Cardiac muscle cell (in vitro differentiated cells and primary cell): ENCODE results near the gene CGN. TPM values are rescaled to one million over a fixed set of nuclear protein-coding genes. Genes with fewer than 3 reads are reported as not detected.

ENCODE experiments used
- DNase-seq, 2 donors: peaks; one replicate each; pipeline versions ENCODE4 v3.0.0 to v3.0.0-alpha.2; 2010 to 2017; ENCODE audit warnings: low read depth in 1 of 2, low spot score in 1 of 2
- H3K27ac ChIP-seq: fragments of 200-600 bp; sonication (generic); 2 replicates; pipeline ENCODE4 v1.5.1; 2016
- H3K27me3 ChIP-seq: fragments of 200-600 bp; sonication (generic); 2 replicates; pipeline ENCODE4 v1.6.0; 2016; ENCODE audit warnings: control low read depth
- H3K36me3 ChIP-seq: fragments of 200-600 bp; sonication (generic); 2 replicates; pipeline ENCODE4 v1.5.1; 2016; ENCODE audit warnings: control low read depth
- H3K4me1 ChIP-seq: fragments of 200-600 bp; sonication (generic); 2 replicates; pipeline ENCODE4 v1.8.1; 2017; ENCODE audit warnings: low read depth, mild to moderate bottlenecking, mixed run types
- H3K4me3 ChIP-seq: fragments of 200-600 bp; sonication (generic); 2 replicates; pipeline ENCODE4 v1.5.1; 2016; ENCODE audit warnings: mild to moderate bottlenecking
- H3K9me3 ChIP-seq: fragments of 200-600 bp; sonication (generic); 2 replicates; pipeline ENCODE4 v1.5.1; 2017; ENCODE audit warnings: low read depth, mild to moderate bottlenecking, control low read depth
- polyA plus RNA-seq: library from polyadenylated mRNA; unstranded; fragments of >200 nt; fragmentation: Nextera tagmentation; extraction: Ambion mirVana; gene quantifications from 2 replicates; pipeline ENCODE4 v1.2.1, GENCODE V29; 2016
- total RNA-seq: library from RNA; depleted of rRNA; stranded (reverse); fragments of >200 nt; gene quantifications from 2 replicates; pipeline ENCODE4 v1.2.3, GENCODE V29; 2016
- TF ChIP-seq, protein P1 (sequence below): IDR thresholded peaks from 2 replicates; pipeline ENCODE4 v1.5.1; 2012; ENCODE audit warnings: low read depth, mild to moderate bottlenecking, low read length

The CGN gene
- total and polyA plus RNA-seq, 2 experiments from 2014 or later = 1.2 to 4.3 TPM

DNA sequence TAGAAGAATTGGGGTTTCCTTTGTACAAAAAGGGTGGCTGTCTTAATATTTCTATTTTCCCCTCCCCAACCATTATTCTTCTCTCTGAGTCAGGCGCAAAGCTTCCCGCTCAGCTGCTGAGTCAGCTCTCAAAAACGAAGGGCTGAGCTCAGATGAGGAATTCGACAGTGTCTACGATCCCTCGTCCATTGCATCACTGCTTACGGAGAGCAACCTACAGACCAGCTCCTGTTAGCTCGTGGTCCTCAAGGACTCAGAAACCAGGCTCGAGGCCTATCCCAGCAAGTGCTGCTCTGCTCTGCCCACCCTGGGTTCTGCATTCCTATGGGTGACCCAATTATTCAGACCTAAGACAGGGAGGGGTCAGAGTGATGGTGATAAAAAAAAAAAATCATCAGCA, 25.9 kb downstream of the CGN start:
- no peaks in the 10 kb centered on the region for H3K36me3 ChIP-seq
- peak in 1 of 2 donors; percentile 97 for DNase-seq
- no peaks in the 10 kb centered on the region for H3K4me1 ChIP-seq
- no peak overlapping the region for H3K27ac ChIP-seq
- H3K27me3 ChIP-seq = no peaks in the 10 kb centered on the region
- no peaks in the 10 kb centered on the region for H3K9me3 ChIP-seq
- H3K4me3 ChIP-seq = no peak overlapping the region
- TF ChIP-seq, protein P1, sequence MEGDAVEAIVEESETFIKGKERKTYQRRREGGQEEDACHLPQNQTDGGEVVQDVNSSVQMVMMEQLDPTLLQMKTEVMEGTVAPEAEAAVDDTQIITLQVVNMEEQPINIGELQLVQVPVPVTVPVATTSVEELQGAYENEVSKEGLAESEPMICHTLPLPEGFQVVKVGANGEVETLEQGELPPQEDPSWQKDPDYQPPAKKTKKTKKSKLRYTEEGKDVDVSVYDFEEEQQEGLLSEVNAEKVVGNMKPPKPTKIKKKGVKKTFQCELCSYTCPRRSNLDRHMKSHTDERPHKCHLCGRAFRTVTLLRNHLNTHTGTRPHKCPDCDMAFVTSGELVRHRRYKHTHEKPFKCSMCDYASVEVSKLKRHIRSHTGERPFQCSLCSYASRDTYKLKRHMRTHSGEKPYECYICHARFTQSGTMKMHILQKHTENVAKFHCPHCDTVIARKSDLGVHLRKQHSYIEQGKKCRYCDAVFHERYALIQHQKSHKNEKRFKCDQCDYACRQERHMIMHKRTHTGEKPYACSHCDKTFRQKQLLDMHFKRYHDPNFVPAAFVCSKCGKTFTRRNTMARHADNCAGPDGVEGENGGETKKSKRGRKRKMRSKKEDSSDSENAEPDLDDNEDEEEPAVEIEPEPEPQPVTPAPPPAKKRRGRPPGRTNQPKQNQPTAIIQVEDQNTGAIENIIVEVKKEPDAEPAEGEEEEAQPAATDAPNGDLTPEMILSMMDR = no peak

DNA sequence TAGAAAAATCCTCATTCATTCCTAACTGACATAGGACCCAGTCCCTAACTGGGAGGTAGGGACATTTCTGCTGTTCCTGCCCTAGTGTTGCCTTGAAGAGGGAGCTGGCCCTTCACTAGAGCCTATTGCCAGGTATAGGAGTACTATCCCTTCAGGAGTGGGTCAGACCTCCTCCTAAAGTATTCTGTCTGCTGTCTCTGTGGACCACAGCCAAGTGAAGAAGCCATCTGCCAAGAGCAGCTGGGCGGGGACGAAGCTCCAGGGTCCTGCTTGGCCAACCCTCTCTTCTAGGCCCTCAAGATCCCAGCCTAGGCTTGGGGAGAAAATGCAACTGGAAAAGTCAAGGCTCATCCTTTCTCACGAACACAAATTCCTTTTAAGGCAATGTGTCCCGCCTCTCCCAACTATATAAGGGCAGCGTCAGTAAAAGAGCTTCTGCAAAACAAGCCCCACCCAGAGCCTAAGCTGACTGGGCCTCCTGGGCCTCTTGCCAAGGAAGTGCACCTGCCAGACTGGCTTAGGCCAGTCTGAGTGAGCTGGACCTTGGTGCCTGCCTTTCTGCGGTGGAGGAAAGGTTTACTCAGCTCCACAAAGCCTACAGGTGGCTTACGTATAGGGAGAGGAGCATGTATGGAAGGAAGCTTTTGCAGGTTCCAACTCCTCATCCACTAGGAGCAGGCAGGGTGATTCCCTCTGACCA, 28.3 kb downstream of the CGN start:
- H3K27ac ChIP-seq = peak overlapping the region; percentile 93
- H3K36me3 ChIP-seq = no peaks in the 10 kb centered on the region
- H3K9me3 ChIP-seq = no peaks in the 10 kb centered on the region
- H3K27me3 ChIP-seq = no peaks in the 10 kb centered on the region
- TF ChIP-seq, protein P1 = no peak
- peak overlapping the region; percentile 46 for H3K4me3 ChIP-seq
- H3K4me1 ChIP-seq = no peaks in the 10 kb centered on the region
- DNase-seq = peak; percentile 81 to 90

DNA sequence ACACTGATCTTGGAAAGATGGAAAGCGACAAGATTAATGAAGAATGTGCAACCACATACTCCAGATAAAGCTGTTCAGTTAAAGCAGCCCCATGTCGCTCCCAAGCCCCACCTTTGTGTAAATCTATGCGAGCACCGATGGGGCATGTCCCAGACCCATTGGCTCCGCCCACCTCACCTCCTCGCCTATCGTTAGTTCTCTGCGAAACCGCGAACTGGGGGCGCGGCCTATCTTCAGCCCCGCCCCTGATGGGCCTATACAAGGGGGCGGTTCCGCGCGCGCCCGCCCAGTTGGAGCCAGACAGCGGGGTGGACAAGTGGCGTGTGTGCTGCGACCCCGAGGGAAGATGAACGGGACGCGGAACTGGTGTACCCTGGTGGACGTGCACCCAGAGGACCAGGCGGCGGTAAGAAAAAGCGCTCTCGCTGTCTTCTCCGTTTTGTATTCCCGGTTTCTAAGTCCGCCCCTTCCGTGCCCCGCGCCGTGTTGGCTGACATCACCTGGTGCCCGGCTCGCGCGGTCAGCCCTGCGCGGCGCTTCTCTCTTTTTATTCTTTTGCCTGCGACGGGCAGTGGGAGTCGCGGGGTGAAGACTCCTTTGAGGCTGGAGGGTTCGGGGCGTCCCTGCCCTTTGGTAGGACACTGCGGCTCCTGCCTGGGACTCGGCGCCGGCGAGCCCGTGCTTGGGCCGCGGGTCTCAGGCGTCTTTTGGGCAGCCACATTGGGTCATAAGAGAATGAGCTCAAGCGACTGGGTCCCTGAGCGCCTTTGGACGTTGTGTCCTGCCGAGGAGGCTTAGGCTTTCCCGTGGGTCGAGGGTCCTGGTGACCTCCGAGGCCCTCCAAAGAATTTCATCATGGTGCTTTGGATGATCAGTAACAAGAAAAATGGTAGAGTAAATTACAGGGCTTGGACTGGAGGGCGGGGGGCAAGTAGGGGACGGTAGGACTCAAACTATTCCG, 29.1 kb downstream of the CGN start, which contains the start of gene TUFT1:
TSS of gene TUFT1 (plus strand) at position 289 of the 961 bp plus-strand sequence. CDS start at position 347, 58 bp downstream.
- Histone ChIP-seq H3K36me3 (no peaks in the 10 kb centered on the region), H3K27ac (peak within 1 kb of the TSS; percentile 93), H3K27me3 (no peaks in the 10 kb centered on the region), H3K4me3 (peak within 1 kb of the TSS; percentile 46), H3K4me1 (no peaks in the 10 kb centered on the region), H3K9me3 (no peaks in the 10 kb centered on the region)
- TF ChIP-seq, protein P1 = no peak
- DNase-seq = peak; percentile 86 to 98

DNA sequence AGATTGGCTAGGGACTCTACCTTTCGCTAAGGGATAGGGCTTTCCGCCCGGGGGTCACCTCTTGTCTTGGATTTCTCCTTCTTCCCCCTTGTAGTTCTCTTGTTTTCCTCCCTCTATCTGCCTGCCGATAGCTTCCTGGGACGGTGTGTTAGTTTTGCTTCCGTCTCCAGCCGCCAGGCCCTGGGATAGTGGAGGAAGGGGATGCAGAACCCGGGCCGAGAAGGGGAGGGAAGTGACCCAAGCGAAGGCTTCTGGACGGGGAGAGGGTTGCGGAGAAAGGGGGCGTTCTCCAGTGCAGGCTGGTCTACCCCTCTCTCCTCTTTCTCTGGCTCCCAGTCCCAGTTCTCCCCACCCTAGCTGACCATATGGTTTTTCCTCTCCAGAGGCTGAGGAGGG, 29.8 kb downstream of the CGN start:
- H3K9me3 ChIP-seq = no peaks in the 10 kb centered on the region
- no peaks in the 10 kb centered on the region for H3K27me3 ChIP-seq
- H3K4me1 ChIP-seq = no peaks in the 10 kb centered on the region
- peak in 1 of 2 donors; percentile 32 for DNase-seq
- H3K27ac ChIP-seq = no peak overlapping the region
- no peaks in the 10 kb centered on the region for H3K36me3 ChIP-seq
- TF ChIP-seq, protein P1 = no peak
- H3K4me3 ChIP-seq = peak overlapping the region; percentile 46

DNA sequence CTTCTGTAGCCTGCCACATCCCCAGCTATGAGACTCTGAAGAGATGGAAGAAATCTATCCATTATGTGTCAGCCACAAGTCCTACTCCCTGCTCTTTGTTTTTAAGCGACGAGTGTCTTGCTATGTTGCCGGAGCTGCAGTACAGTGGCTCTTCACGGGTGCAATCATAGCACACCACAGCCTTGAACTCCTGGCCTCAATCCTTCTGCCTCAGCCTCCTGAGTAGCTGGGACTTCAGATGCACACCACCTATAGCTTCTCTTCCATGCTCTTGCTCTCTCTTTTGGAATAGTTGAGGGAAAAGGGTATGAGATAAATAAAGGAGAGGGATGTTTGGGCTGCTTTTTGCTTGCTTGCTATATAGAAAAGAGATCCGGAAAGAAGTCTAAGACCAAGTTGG, 30.6 kb downstream of the CGN start:
- H3K9me3 ChIP-seq = no peaks in the 10 kb centered on the region
- H3K27me3 ChIP-seq = no peaks in the 10 kb centered on the region
- no peak overlapping the region for H3K4me3 ChIP-seq
- H3K27ac ChIP-seq = no peak overlapping the region
- no peak for DNase-seq
- no peaks in the 10 kb centered on the region for H3K36me3 ChIP-seq
- H3K4me1 ChIP-seq = no peaks in the 10 kb centered on the region
- TF ChIP-seq, protein P1 = no peak
